GM19372 (cell line): ENCODE data around the gene PSMA8.
A peak's percentile ranks its signal among the peaks of the same experiment; 100 is the strongest.
"Not testable (repeated sequence)": the region's sequence is repeated elsewhere in the genome, so short reads cannot be mapped to it uniquely, and the experiment has no call there.

ENCODE experiments used
- ATAC-seq: cut with Tn5 transposase; IDR thresholded peaks from one replicate; pipeline ENCODE4 v1.9.1; 2021; ENCODE audit warnings: mild to moderate bottlenecking, low read depth, moderate library complexity; ENCODE audit not compliant: unreplicated experiment

The PSMA8 gene

GRCh38 chr18:26133652-26134051, at the start of gene PSMA8:
TSS of gene PSMA8 (plus strand) at chr18:26133869. CDS start at chr18:26133966, 97 bp downstream.
- peak; percentile 84 for ATAC-seq

- ATAC-seq, result no peak
These were observed 48.6 kb upstream of the PSMA8 start for GRCh38 chr18:26085056-26085455.

DNA sequence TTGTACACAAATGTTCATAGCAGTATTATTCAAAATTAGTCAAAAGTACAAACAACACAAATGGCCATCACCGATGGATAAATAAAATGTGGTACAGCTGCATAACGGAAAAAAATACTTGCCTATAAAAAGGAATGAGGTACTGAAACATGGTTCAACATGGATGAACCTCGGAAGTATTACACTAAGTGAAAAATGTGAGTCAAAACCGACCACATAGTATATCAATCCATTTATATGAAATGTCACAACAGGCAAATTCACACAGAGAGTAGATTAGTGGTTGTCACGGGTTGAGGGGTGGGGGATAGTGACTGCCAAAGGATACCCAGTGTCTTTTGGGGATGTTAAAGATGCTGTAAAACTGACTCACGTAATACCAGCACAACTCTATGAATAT, 46.7 kb upstream of the PSMA8 start:
- no peak for ATAC-seq

GRCh38 chr18:26088487-26088886, 45.2 kb upstream of the PSMA8 start:
- no peak for ATAC-seq

DNA sequence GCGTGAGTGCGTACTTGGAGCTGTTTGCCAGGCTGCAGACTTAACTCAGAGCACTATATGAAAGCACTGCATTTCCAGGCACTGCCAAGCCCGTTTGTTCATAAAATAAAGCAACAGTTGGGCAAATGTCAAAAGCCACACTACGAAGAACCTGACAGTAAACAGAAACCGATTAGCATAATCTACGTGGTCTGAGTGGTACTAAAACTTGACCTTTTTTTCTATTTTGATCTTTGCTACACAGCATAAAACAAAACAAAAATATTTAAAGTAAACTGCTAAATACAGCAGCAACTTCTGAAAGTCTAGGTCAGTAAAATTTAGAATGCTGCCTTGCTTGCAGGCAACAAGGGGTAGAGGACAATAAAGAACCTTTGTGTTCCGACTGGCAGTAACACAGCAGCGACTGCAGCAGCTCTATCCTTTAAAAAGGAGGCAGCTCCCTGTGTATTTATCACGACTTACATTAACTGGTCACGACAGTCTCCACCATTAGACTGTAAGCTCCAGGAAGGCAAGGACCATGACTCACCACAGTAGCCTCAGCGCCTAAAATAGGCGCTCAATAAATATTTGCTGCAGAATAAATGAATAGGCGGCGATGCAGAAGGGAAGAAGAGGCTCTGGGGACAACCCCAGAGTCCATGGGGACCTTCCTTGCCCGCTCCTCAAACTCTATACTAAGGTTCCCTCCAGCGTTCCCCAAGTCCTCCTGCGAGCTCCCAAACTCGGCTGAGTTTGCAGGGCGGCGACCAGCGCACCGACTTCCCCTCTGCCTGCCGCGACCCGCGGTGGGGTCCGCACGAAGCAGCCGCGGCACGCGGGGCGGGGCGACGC, 44.2 kb upstream of the PSMA8 start:
- no peak for ATAC-seq

DNA sequence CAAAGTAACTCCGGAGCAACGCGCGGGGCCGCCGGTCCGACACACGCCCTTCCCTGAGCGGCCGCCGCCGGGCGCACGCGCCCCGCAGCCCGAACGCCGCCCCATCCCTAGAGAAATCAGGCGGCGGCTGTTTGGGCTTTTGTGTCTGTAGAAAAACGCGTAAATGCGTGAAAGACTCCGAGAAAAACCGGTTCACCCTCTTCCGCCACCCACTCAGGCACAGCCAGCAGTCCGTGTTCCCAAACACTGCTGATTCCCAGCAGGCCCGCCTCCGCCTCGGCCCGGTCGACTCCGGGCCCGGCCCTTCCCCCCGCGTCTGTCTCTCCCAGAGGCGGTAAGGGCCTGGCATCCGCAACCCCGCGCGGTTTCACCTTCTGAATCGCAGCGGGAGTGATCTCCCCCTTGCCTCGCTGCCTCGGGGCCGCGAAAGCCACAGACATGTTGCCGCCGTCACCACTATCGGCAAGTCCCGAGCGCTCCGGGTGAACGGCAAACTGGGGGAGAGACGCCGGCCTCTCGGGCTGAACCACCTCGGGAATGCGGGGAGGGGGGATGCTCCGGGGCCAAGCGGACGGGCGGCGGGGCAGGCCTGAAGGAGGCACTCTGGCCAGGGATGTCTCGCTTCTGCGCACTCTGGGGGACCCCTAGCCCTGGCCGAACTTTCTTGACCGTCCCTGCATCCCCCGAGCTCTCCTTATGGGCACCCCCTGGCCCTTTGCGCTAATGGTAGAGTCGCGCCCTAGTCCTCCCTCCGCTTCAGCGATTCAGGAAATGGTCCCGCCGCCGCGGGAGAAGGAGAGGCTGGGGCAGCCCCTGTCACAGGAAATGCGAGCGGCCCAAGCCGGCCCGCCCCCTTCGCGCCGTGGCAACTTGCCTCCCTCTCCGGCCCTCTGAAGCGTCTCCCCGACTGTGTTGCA, 43.3 kb upstream of the PSMA8 start, which contains the start of gene SS18:
Gene SS18 (minus strand): TSS at position 484 of the 917 bp plus-strand sequence. CDS start 44 bp downstream, at position 440.
- peak; percentile 75 for ATAC-seq

DNA sequence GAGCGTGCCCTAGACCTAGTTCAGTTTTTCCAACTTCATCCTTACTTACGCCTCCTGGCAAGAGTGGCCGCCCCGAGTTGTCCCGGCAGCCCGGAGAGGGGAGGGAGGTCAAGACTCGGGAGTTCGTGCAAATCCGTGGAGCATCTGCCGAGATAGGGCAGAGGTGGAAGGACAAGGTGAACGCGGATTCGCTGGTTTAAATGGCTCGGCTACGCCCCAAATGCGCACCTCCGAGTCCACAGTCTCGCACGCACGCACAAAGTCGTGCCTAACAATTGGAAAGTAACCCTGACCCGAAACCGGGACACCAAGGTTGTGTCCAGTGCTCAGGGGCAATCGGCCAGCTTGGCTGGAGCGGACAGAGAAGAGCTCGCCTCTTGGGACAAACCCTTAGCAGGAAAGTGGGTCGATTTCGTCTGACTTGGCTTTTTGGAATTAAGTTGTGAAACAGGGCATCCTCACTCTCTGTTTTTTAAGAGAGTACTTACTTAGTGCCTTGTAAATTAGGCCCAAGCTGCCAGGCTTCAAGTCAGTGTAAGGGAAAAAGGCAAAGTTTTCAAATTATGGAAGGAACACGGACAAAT, 42.5 kb upstream of the PSMA8 start:
- ATAC-seq, result peak; percentile 41

- ATAC-seq, result no peak
These were observed 36.8 kb upstream of the PSMA8 start for GRCh38 chr18:26096852-26097251.

DNA sequence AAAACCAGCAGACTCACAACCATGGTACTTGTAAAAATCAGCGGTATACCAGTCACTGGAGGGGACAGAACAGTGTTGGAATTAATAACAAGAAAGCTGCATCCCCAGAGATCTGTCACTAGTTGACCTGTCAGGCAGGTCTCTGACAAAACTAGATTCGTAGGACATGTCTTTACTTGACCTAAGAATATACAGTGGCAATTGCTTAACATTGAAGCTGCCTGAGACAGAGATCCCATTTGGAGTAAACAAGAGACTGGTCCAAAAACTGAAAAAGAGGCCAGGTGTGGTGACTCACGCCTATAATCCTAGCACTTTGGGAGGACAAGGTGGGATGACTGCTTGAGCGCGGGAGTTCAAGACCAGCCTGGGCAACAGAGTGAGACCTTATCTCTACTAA, 36.1 kb upstream of the PSMA8 start:
- no peak for ATAC-seq

DNA sequence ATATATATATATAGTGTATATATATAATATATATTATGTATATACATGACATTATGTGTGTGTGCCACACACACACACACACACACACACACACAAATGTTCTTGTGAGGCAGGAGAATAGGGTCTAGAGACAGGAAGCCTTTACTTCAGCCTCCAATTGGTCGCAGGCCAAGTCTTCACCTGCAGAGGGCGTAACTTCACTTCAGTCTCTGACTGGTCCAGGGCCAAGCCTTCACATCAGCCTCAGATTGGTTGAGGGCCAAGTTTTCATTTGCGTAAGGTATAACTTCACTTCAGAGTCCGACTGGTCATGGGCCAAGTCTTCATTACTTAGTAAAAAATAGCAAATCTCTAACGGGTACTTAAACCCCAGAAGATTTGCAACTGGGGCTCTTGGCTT, 30.1 kb upstream of the PSMA8 start:
- ATAC-seq, result no peak

GRCh38 chr18:26104035-26104434, 29.6 kb upstream of the PSMA8 start:
- no peak for ATAC-seq

- ATAC-seq, result no peak
These were observed 14.4 kb upstream of the PSMA8 start for GRCh38 chr18:26119246-26119645.

DNA sequence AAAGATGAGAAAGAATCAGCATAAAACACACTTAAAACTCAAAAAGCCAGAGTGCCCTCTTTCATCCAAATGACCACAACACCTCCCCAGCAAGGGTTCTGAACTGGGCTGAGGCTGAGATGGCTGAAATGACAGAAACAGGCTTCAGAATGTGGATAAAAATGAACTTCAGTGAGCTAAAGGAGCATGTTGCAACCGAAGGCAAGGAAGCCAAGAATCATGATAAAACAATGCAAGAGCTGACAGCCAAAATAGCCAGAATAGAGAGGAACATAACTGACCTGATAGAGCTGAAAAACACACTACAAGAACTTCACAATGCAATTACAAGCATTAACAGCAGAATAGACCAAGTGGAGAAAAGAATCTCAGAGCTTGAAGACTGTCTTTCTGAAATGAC, 12.2 kb upstream of the PSMA8 start:
- no peak for ATAC-seq

- not testable (repeated sequence) for ATAC-seq
These were observed 11.7 kb upstream of the PSMA8 start for GRCh38 chr18:26121994-26122393.

GRCh38 chr18:26127786-26128185, 5.9 kb upstream of the PSMA8 start:
- no peak for ATAC-seq

GRCh38 chr18:26128192-26128591, 5.5 kb upstream of the PSMA8 start:
- ATAC-seq, result not testable (repeated sequence)

DNA sequence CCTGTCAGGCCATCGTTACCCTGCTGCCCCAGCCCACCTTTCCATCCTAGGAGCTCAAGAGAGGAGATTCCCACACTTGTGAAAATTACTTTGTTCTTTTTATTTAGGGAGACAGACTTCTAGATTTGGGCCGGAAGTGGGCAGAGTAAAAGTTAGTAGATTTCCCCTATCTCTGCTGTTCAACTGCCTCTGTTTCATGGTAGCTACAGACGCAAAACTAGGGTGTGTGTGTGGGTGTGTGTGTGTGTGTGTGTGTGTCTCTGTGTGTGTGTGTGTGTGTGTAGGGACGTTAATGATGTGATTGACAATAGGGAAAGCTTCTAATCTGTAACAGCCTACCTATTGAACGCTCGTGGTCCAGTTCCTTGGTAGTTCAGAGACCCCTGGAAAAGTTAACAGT, 438 bp downstream of the PSMA8 start:
- peak; percentile 28 for ATAC-seq

- no peak for ATAC-seq
These were observed 1.9 kb downstream of the PSMA8 start for GRCh38 chr18:26135548-26135947.

DNA sequence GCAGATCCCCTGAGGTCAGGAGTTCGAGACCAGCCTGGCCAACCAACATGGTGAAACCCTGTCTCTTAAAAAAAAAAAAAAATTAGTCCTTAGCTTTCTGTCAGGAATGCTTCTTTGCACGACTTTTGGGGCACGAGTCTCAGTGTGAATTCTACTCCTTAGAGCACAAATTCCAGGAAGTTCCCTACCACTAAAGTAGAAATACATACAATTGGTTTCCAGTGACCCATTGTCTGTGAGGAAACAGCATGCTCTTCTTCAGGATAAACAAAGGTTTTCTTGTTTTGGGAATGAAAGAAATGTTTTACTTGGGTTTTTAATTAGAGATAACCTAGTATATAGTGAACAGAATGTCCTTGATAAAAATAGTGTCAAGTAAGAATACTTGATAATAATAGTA, 23.7 kb downstream of the PSMA8 start:
- no peak for ATAC-seq

DNA sequence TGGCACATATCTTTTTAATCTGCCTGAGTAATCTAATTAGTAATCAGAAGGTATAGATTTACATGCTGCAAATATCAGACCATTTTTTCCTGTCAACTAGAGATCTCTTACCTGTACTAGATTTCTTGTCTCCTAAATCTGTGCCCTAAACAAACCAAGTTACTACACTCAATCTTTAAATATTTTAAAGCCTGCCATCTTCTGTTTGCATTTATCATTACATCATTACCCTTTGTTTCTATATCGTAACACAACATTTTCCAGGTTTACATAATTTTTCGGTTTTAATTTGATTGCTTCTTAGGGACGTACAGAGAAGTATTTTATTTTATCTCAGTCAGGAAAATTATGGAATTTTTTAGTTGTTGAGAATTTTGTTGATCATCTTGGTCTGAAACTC, 25.7 kb downstream of the PSMA8 start:
- no peak for ATAC-seq

- no peak for ATAC-seq
These were observed 30.9 kb downstream of the PSMA8 start for GRCh38 chr18:26164571-26164970.
